ENCODE data around the gene FKBP7.

DNA sequence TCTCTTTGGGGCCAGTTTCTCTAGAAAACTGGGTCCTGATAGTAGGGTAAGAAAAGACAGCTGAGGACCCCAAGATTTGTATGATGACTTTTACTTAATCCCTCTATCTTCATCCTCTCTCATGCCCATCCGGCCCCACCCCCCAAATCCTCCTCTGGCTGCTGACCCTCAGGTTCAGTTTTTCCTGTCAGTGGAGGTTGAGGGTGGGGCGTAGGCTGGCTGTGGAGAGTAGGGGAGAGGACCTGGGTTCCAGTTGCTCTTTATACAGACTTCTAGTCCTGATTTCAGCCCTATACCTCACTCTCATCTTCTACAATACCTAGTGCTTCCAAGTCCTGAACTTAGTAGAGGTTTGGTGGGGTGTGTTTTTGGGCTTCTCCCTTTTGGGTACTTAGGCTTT lies 30.2 kb upstream of the FKBP7 start:
- TF ChIP-seq, protein P1, sequence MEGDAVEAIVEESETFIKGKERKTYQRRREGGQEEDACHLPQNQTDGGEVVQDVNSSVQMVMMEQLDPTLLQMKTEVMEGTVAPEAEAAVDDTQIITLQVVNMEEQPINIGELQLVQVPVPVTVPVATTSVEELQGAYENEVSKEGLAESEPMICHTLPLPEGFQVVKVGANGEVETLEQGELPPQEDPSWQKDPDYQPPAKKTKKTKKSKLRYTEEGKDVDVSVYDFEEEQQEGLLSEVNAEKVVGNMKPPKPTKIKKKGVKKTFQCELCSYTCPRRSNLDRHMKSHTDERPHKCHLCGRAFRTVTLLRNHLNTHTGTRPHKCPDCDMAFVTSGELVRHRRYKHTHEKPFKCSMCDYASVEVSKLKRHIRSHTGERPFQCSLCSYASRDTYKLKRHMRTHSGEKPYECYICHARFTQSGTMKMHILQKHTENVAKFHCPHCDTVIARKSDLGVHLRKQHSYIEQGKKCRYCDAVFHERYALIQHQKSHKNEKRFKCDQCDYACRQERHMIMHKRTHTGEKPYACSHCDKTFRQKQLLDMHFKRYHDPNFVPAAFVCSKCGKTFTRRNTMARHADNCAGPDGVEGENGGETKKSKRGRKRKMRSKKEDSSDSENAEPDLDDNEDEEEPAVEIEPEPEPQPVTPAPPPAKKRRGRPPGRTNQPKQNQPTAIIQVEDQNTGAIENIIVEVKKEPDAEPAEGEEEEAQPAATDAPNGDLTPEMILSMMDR (IDR thresholded peaks at IDR 0.05), result no peak
- TF ChIP-seq POLR2A (IDR thresholded peaks at IDR 0.05), result no peak
- no peak for TF ChIP-seq EP300 (IDR thresholded peaks at IDR 0.05)

Measured in ovary (tissue), 3 donors.